Measurements from ENCODE around the gene SOHLH1.

Gene SOHLH1, protein sequence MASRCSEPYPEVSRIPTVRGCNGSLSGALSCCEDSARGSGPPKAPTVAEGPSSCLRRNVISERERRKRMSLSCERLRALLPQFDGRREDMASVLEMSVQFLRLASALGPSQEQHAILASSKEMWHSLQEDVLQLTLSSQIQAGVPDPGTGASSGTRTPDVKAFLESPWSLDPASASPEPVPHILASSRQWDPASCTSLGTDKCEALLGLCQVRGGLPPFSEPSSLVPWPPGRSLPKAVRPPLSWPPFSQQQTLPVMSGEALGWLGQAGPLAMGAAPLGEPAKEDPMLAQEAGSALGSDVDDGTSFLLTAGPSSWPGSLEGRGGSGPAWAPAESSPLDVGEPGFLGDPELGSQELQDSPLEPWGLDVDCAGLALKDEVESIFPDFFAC

DNA sequence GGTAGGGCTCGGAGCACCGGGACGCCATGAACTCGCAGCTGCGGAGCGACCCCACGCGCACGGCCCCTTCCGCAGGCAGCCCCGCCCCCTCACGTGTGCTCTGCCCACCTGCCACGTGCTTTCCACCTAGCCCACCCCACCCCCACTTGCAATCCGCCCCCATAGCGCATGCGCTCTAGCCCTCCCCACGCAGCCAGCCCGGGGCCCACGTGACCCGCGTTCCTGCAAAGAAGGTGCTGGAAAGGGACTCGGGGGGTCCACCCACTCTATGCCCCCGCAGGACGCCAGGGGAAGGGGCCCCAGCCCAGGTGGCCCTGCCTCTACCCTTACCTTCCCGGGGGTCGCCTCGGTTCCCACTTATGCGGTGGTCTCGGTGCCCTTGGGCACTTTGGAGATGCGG is at the start of gene SOHLH1:
Gene SOHLH1 (minus strand): TSS at position 42 of the 400 bp plus-strand sequence. CDS start 14 bp downstream, at position 28.
- FAIRE-seq: no peak

DNA sequence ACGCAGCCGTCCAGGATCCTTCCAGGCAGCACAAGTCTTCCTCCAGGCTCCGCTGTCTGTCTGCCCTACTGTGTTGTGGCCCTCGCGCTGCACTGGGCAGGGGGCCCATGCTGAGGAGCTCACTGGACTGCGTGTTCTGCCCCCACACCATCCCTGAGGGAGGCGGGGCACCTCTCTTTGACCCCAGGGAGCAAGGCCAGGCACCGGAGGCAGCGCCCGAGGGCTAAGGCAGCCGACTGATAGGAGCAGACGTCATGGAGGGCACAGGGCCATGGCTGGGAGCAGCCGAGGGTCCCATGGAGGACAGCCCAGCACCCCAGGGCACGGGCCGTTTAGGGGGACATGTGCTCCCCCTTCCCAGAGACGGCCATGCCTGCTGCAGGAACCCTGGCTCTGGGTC is 49.4 kb upstream of the SOHLH1 start:
- FAIRE-seq: no peak

DNA sequence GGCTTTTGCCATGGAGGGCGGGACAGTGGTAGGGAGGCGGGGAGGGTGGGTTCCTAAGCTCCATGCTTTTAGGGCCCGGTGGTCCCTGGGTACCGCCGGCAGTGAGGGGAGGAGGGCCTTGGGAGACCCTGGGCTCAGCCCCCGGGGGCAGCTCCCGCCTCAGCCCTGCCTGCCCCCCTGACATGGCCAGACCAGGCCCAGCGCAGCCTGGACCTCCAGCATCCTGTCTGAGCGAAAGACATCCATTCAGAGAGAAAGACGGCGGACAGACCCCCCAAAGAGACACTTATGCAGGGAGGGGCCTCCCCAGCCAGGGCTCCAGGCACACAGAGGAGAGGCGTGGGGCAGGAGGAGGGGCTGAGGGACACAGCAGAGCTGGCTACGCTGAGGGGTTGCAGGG is 48.0 kb upstream of the SOHLH1 start:
- no peak for FAIRE-seq

DNA sequence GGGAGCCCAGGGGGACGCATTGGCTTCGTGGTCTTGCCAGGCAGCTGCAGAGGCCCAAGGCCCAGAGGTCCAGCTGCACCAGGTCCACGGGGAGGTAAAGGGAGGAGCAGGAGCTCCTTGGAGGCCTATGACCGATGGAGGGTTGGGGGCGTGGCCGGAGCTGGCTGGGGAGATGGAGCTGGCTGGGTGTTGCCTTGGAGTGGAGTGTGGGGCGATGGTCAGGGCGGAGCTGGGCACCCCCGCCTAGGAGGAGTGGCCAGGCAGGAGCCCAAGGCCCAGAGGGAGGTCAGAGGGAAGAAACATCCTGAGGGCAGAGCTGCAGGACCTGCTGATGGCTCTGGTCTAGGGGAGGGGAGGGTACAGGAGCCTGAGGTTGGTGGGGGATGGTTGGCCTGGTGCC is 47.3 kb upstream of the SOHLH1 start:
- no peak for FAIRE-seq

DNA sequence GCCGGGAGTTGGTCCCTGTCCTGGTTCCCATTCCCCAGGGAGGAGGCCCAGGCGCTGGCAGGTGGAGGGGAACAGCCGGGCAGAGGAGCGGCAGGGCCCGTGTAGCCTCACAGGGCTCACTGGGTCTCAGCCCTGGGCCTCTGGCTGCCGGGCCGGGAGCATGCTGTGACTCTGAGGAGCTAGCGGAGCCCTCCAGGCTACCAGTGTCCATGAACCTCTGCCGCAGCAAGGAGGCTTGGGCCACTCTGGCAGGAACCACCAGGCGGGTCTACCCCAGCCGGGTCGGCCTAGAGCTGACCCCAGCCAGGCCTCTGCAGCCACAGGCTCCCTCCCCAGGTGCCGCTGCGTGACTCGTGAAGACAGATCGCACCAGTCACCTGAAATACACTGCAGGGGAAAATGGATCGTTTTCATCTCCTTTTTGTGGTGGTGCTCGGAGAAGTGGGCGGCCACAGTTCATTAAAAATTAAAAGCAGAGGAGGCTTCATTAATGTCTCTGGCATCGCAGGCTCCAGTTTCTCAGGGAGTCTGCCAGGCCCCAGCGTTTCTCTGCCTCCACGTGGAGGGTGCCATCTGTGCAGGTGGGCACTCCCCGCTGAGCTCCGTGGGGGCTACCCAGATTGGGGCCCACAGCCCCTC is 46.5 kb upstream of the SOHLH1 start:
- FAIRE-seq: no peak

DNA sequence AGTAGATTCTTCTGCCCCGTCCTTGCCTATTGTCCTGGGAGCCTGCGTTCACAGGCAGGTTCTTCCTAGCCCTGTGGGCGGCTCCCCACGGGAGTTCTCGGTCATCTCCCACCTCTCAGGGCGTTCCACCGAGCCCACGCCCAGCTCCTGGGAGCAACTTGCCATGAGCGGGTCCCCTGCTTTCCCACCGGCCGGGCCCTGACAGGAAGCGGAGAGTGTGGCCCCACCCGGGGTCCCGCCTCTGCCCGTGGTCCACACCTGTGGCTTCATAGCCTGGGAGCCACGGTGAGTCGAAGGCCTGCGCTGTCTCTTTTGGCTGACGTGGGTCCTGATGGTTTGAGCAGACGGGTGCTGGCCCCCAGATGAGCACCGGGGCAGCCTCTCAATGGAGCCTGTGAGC is 45.9 kb upstream of the SOHLH1 start:
- FAIRE-seq: no peak

DNA sequence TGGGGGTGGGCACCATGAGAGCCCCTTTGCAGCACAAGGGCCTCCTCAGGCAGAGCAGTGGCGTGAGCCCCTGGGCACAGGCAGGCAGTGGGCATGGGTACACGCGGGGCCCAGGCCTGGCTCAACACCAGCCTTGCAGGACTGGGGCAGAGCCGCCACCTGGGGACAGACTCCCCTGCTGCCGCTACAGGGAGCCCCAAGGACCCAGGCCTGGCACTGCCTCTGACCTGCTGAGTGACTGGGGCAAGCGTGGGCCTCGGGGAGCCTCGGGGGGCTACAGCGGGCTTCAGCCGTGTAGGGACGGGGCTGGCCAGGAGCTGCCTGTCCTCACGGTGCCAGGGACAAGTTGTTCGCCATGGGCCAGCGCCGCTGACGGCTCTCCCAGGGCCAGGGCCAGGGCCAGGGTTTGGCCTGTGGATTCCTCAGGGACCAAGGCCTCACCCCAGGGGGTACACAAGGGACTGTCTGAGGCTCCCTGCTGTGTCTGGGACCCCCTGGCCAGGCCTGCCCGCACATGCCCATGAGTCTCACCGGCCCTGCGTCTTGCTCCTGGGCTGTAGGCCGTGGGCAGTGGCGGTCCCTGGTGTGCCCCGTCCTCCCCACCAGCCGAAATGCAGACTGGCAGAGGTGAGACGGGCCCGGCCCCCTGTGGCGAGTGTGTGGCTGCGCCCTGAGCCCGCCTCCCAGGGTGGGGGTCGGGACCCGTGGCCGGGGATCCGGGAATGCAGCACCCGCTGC is 45.2 kb upstream of the SOHLH1 start:
- FAIRE-seq: no peak

DNA sequence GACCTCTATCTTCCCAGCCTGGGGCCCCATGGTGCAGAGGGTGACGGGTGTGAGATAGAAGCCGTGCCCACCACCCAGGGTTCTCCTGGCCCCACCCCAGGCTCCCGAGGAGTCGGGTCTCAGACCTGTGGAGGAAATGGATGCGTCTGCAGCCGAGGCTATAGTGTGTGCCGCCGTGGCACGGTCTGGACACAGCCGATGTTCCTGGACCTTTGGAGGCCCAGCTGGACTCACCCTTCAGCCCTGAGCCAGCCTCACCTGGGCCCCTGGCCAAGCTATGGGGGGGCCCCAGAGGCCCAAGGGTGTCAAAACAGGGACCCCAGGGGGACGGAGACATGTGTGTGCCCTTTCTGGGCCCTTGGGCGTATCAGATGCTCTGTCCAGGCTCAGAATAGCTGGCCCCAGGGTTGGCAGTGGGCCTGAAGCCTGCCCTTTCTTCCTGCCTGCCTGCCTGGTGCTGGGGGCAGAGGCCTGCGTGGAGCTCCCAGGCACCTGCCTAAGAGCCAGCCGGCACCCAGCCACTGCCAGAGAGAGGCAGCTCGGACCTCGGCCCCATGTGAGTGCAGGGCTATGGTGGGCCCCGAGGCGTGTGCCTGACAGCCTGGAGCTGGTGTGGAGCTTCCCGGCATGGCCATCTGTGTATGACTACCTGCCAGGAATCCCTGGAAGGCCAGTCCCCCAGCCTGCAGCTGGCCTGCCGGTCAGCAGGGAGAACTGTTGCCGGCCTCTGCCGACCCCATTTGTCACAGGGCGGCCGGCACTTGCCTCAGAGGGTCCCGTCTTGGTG is 44.5 kb upstream of the SOHLH1 start:
- FAIRE-seq: no peak

DNA sequence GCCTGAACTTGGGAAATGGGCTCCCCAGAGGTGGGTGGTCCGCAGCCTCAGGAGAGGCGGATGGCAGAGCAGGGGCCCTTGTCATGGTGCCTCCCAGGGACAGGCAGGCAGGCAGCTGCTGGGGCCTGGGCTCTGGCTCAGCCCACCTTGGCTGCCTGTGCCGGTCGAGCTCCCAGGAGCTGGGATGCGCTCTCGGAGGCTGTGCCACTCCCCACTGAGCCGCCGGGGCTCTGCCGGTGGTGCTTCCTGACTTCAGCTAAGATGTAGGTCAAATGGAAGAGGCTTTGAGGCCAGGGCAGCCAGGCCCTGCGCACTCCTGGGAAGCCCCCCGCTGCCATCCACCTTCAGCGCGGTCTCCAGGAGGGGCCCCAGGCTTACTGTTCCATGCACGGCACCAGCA is 43.7 kb upstream of the SOHLH1 start:
- FAIRE-seq: no peak

DNA sequence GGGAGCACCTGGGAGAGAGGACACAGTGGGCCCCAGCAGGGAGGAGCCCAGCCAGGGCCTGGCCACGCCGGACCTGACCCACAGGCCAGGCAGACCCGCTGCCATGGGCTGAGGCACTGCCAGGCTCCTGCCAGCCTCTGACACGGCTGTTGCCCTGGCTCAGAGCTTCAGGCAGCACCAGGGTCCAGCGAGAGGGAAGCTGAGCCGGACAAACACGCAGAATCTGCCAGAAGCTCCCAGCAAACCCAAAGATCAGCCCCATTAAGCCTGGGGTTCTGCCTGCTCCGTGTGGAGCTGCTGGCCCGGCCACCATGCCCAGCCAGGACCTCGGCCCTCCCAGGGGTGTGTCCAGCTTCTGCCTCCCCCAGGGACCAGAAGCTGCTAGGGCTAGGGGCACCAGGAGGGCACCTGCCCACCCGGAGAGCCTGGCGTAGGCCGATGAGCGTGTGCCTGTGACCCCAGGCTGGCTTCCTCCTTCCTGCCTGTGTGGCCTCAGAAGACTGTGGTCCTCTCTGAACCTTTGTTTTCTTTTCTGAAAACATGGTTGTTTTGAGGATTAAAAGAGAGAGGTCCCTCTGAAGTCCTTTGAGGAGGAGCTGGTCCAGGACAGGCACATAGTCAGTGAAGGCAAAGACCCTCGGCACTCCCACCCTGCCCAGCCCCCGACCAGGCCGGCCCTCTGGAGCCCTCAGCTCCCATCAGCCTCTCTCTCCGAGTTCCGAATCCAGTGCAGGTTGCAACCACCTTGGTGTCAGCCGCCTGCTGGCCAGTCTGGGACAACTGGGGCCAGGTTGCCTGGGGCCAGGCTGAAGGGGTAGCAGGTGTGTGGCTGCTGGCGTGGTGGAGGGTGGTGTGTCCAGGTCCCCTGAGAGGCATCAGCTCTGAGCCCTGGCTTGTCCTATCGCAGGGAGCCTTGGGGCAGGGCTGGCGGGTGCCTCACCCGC is 42.3 kb upstream of the SOHLH1 start:
- FAIRE-seq: no peak

DNA sequence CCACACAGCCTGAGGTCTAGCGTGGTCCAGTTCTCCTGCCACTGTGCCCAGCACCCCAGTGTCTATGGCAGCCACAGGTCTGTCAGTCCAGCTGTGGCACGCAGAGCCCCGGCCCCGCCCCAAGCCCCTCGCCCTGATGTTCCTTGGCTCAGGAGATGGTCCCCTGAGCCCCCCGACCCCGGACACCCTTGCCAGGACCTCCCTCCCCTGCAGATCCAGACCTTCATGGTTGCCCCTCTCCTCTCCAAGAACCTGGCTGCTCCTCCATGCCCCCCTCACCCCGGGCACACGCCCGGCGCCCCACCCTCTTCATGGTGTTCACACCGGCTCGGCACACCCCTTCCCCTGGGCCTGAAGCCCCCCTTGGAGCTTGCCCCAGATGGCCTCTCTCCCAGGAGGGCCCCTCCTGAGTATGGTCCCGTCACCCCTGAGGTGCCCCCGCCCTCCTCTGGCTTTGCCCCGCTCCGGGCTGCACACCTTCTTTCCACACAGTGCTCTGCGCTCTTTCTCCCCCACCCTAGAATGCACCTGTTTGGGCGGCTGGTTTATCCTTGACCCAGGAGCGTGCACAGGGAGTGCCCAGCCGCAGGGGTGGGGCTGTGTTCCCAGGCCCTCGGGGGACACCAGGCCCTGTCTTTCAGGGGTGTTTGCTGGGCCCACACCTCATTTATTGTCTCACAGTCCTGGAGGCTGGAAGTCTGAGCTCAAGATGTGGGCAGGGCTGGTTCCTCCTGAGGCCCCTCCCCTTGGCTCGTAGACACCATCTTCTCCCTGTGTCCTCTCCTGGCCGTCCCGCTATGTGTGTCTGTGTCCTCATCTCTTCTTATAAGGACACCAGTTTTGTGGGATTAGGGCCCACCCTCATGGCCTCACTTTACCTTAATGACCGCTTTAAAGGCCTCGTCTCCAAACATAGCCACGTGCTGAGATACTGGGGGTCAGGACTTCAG is 40.3 kb upstream of the SOHLH1 start:
- no peak for FAIRE-seq

DNA sequence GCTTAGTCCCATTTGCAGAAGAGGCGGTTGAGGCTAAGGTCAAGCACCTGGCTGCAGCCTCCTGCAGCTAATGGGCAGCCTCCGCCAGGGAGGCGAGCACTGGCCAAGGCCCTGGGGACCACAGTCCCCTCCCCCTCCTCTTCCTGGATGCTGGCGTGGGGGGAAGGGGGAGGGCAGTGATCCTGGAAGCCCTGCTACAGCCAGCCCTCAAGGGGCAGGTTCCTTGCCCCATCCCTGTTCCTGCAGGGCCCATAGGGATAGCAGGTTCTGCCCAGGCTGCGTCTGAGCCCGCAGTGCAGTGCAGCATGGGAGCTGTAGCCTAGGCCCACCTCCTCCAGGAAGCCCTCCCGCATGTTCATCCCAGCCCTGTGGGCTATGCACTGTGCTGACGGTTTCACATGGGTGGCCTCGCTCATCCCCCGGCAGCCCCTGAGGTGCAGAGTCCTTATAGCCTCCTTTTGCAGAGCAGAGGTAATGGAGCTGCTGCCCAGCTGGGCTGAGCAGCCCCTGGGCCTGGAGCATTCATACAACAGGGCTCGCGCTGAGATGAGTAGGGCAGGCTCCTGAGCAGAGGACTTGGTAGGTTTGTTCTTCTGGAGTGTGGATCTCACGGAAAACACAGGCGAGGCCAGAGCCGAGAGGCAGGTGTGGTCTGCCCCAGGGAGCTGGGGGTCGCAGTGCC is 38.7 kb upstream of the SOHLH1 start:
- no peak for FAIRE-seq

DNA sequence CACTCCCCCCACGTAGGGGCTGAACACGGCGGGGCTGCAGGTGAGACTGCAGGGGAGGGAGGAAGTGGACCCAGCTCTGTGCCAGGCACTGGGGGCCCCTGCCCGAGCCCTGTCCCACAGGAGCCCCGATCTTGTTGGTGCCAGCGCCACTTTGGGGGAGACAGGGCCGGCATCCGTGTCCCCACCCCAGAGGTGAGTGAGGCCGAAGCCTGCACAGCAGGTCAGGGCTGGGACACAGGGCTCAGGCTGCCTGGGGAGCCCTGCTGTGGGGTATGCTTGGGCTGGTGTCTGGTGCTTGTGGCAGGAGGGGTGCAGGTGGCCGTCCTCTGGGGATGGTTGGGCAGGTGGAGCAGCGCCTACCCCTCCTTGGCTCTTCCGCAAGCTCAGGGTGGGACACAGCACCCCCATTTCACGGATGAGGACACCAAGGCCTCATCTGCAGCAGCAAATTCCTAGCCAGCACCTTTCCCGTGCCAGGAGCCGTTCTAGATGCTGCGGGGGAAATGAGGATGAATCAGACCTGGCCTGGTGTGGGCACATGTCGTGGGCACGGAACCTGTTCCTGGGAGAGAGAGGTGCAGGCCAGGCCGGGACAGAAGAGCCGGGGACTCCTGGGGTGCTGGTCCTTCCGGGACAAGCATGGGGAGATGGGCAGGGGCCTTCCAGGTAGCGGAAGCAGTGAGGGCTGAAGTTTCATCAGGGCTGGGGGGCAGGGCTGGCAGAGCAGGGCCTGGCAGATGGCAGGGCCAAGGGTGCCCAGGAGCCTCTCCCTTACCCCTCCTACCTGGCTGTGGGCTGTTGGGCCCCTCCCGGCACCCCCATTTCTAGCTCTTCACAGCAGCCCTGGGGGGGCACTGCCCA is 37.9 kb upstream of the SOHLH1 start:
- no peak for FAIRE-seq

DNA sequence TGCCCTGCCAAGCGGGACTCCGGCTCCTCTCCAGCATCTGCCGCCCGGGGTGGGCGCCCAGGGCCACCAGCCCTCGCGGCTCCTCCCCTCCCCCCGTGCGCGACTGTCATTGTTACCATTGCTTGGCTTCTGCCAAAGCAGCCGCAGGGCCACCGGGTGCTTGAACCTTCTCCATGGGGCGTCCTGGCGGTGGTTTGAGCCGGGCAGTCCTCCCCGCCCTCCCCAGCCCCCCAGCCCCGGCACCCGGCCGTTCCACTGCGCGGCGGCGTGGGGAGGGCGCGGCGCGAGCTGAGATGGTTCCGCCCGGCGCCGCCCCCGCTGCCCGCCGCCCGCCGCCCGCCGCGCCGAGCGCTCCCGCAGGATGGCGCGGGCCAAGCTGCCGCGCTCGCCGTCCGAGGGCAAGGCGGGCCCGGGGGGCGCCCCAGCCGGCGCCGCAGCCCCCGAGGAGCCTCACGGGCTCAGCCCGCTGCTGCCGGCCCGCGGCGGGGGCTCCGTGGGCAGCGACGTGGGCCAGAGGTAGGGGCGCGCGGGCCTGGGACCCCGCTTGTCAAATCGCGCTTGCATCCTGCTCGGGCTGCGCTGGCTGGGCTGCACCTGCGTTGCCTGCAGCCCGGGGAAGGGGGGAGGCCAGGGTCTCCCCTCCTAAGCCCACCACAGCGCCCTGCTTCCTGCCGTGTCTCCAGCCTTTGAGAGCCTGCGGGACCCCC is 37.1 kb upstream of the SOHLH1 start:
- no peak for FAIRE-seq

DNA sequence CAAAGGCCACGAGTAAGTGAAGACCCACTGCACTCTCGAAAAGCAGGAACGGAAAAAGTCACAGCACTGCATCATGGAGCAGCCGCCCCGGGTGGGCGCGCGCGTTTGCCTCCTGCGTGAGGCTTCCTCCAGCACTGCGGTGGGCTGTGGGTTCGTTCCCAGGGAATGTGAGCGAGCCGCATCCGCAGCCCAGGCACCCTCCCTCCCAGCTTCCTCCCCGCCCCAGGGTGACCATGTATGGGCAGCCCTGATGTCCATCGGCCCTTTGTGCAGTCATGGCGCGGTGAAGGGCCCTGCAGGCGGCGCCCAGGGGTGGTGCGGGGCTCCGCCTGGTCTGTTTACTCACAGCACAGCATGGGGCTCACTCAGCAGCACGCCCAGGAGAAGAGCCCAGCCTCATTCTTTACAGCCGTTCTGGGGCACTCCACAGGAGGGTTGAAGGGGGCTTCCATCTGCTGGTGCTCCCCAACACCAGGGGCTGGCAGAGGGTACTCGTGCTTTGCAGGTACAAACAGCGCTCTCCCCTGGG is 35.4 kb upstream of the SOHLH1 start:
- FAIRE-seq: no peak

DNA sequence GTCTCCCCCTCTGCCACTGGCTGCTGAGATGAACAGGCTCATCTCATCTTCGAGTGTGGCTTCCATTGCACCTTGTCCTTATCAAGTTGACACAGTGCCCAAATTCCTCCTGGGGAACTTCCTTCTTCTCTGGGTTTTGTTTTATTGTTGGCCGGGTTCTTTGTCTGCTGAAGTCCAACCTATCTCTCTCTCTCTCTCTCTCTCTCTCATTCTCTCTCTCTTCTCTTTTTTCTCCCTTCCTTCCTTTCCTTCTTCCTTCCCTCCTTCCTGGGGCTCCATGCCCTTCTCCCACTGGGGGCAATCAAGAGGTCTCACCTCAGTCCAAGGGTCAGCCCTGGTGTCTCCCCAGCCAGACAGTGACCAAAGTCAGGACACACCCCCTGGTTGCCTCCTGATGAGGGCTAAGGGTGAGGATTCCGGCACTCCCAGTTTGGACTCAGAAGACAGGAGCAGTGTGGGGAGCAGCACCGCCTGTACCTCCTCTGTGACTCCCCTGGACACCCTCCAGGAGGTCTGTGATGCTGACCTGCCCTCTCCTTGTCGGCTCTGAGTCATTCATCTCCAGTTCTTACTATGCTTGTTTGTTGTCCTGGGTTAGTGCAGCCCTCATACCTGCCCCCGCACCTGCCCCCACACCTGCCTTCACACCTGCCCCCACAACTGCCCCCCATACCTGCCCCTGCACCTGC is 33.4 kb upstream of the SOHLH1 start:
- FAIRE-seq: no peak

DNA sequence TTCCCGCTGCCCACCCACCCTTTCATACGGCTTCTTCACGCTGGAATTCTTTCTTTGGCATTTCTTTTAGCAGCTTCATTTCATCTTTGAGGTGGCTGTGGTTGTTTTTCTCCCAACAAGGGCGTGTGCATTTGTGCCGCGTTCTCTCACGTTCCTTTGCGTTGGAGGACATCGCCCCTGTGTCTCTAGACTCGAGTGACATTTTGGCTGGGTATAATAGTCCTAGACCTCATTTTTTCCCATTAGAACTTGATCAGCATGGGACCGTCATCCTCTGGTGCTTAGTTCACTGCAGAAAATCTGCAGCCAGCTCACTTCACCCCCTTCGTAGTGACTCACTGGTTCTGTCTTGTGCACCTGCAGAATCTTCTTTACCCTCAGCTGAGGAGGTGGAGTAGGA is 32.2 kb upstream of the SOHLH1 start:
- FAIRE-seq: no peak

DNA sequence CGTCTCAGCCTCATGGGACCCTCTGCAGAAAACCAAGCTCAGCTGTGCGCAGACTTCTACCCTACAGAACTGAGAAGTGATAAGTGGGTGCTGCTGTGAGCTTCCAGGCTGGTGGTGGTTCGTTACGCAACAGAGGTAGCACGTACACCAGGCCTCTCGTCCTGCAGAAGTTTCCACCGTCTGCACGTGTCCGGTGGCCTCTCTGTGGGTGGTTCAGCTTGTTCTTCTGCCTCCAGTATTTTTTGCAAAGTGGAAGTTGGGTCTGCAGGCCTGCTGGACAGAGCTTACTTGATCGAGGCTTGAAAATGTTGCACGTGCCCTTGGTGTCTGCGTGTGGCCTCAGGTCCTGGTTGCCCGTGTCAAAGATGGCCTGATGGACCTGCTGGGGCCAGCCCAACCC is 30.2 kb upstream of the SOHLH1 start:
- no peak for FAIRE-seq

Measured in G401.6 (cell line).